Right lobe of liver (tissue), 4 donors: ENCODE measurements around the gene UCN2.

ENCODE experiments used
- CTCF ChIP-seq, 4 donors: fragments of 200-600 bp in 3 of 4; fragments of 450-650 bp in 1 of 4; IDR thresholded peaks; one replicate each; pipeline versions ENCODE4 v1.5.1 to v1.8.0; 2016 to 2022; ENCODE audit warnings: antibody characterized with exemption in 4 of 4, mild to moderate bottlenecking in 2 of 4
- POLR2A ChIP-seq: fragments of 450-650 bp; IDR thresholded peaks from one replicate; pipeline ENCODE4 v1.6.1; 2017; ENCODE audit warnings: antibody characterized with exemption, mild to moderate bottlenecking
- donor health status: DM: no; HTN: no; CAD: no.
- donor health status: DM: no; HTN: no; CAD: no.
- donor health status: DM: no; HTN: yes; CAD: no.

- TF ChIP-seq POLR2A: no peak
- TF ChIP-seq CTCF (IDR thresholded peaks at IDR 0.05): no peak
These were observed 28.4 kb upstream of the UCN2 start for GRCh38 chr3:48591886-48592518.
